ENCODE measurements around the gene SLC44A1. TPM values are rescaled to one million over a fixed set of nuclear protein-coding genes. Genes with fewer than 3 reads are reported as not detected.
A peak's percentile ranks its signal among the peaks of the same experiment; 100 is the strongest.

The SLC44A1 gene
- total and polyA plus RNA-seq, 2 of the 13 experiments (the other 11 are each of a cell fraction or from before 2014, with no cell fraction given): 21.4 to 40.8 TPM

DNA sequence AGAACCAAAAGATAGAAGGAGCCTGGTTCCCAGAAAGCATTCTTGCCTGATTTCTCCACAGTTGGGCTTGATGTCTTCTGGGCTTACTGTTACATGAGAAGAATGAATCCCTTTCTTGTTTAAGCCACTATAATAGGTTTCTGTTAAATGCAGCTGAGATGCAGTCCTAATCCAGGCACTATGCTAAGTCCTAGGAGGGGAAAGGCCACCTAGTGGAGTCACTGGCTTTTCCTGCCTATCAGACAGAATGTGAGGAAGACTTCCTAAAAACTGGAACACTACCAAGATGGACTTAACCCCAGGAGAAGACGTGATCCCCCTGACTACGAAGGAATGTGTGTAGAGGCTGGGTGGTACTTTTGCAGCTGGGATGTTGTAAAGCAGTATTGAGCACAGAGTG lies 169.1 kb downstream of the SLC44A1 start (continued):
- TF ChIP-seq, protein P1, sequence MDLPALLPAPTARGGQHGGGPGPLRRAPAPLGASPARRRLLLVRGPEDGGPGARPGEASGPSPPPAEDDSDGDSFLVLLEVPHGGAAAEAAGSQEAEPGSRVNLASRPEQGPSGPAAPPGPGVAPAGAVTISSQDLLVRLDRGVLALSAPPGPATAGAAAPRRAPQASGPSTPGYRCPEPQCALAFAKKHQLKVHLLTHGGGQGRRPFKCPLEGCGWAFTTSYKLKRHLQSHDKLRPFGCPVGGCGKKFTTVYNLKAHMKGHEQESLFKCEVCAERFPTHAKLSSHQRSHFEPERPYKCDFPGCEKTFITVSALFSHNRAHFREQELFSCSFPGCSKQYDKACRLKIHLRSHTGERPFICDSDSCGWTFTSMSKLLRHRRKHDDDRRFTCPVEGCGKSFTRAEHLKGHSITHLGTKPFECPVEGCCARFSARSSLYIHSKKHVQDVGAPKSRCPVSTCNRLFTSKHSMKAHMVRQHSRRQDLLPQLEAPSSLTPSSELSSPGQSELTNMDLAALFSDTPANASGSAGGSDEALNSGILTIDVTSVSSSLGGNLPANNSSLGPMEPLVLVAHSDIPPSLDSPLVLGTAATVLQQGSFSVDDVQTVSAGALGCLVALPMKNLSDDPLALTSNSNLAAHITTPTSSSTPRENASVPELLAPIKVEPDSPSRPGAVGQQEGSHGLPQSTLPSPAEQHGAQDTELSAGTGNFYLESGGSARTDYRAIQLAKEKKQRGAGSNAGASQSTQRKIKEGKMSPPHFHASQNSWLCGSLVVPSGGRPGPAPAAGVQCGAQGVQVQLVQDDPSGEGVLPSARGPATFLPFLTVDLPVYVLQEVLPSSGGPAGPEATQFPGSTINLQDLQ (CRISPR knock-in tag; IDR thresholded peaks at IDR 0.05): no peak
- TF ChIP-seq ZNF30 (CRISPR knock-in tag; IDR thresholded peaks at IDR 0.05): no peak
- TF ChIP-seq ZNF350 (CRISPR knock-in tag; IDR thresholded peaks at IDR 0.05; ENCODE audit: borderline replicate concordance, low read depth): no peak
- TF ChIP-seq, protein P2, sequence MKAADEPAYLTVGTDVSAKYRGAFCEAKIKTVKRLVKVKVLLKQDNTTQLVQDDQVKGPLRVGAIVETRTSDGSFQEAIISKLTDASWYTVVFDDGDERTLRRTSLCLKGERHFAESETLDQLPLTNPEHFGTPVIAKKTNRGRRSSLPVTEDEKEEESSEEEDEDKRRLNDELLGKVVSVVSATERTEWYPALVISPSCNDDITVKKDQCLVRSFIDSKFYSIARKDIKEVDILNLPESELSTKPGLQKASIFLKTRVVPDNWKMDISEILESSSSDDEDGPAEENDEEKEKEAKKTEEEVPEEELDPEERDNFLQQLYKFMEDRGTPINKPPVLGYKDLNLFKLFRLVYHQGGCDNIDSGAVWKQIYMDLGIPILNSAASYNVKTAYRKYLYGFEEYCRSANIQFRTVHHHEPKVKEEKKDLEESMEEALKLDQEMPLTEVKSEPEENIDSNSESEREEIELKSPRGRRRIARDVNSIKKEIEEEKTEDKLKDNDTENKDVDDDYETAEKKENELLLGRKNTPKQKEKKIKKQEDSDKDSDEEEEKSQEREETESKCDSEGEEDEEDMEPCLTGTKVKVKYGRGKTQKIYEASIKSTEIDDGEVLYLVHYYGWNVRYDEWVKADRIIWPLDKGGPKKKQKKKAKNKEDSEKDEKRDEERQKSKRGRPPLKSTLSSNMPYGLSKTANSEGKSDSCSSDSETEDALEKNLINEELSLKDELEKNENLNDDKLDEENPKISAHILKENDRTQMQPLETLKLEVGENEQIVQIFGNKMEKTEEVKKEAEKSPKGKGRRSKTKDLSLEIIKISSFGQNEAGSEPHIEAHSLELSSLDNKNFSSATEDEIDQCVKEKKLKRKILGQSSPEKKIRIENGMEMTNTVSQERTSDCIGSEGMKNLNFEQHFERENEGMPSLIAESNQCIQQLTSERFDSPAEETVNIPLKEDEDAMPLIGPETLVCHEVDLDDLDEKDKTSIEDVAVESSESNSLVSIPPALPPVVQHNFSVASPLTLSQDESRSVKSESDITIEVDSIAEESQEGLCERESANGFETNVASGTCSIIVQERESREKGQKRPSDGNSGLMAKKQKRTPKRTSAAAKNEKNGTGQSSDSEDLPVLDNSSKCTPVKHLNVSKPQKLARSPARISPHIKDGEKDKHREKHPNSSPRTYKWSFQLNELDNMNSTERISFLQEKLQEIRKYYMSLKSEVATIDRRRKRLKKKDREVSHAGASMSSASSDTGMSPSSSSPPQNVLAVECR (CRISPR knock-in tag; IDR thresholded peaks at IDR 0.05; ENCODE audit: borderline replicate concordance): no peak
- TF ChIP-seq, protein P3, sequence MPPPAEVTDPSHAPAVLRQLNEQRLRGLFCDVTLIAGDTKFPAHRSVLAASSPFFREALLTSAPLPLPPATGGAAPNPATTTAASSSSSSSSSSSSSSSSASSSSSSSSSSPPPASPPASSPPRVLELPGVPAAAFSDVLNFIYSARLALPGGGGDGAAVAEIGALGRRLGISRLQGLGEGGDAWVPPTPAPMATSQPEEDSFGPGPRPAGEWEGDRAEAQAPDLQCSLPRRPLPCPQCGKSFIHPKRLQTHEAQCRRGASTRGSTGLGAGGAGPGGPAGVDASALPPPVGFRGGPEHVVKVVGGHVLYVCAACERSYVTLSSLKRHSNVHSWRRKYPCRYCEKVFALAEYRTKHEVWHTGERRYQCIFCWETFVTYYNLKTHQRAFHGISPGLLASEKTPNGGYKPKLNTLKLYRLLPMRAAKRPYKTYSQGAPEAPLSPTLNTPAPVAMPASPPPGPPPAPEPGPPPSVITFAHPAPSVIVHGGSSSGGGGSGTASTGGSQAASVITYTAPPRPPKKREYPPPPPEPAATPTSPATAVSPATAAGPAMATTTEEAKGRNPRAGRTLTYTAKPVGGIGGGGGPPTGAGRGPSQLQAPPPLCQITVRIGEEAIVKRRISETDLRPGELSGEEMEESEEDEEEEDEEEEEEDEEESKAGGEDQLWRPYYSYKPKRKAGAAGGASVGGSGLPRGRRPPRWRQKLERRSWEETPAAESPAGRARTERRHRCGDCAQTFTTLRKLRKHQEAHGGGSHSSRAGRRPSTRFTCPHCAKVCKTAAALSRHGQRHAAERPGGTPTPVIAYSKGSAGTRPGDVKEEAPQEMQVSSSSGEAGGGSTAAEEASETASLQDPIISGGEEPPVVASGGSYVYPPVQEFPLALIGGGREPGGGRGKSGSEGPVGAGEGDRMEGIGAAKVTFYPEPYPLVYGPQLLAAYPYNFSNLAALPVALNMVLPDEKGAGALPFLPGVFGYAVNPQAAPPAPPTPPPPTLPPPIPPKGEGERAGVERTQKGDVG (CRISPR knock-in tag; IDR thresholded peaks at IDR 0.05; ENCODE audit: borderline replicate concordance): no peak
- TF ChIP-seq, protein P4, sequence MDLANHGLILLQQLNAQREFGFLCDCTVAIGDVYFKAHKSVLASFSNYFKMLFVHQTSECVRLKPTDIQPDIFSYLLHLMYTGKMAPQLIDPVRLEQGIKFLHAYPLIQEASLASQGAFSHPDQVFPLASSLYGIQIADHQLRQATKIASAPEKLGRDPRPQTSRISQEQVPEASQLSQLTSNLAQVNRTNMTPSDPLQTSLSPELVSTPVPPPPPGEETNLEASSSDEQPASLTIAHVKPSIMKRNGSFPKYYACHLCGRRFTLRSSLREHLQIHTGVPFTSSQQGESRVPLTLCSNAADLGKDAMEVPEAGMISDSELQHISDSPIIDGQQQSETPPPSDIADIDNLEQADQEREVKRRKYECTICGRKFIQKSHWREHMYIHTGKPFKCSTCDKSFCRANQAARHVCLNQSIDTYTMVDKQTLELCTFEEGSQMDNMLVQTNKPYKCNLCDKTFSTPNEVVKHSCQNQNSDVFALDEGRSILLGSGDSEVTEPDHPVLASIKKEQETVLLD (CRISPR knock-in tag; IDR thresholded peaks at IDR 0.05; ENCODE audit: low read depth): no peak
- no peak for TF ChIP-seq KLF6 (CRISPR knock-in tag; IDR thresholded peaks at IDR 0.05)
- no peak for TF ChIP-seq MXD4 (CRISPR knock-in tag; IDR thresholded peaks at IDR 0.05)
- TF ChIP-seq ZFP62 (CRISPR knock-in tag; IDR thresholded peaks at IDR 0.05): no peak
- no peak for TF ChIP-seq ZNF235 (CRISPR knock-in tag; IDR thresholded peaks at IDR 0.05; ENCODE audit: borderline replicate concordance)
- no peak for TF ChIP-seq ZNF44 (CRISPR knock-in tag; IDR thresholded peaks at IDR 0.05)
- TF ChIP-seq RCOR2 (CRISPR knock-in tag; IDR thresholded peaks at IDR 0.05): 0 out of 2 replicates have a peak, but pooled peaks have one; percentile 12
- no peak for TF ChIP-seq ZNF562 (CRISPR knock-in tag; IDR thresholded peaks at IDR 0.05; ENCODE audit: borderline replicate concordance)
- TF ChIP-seq, protein P5, sequence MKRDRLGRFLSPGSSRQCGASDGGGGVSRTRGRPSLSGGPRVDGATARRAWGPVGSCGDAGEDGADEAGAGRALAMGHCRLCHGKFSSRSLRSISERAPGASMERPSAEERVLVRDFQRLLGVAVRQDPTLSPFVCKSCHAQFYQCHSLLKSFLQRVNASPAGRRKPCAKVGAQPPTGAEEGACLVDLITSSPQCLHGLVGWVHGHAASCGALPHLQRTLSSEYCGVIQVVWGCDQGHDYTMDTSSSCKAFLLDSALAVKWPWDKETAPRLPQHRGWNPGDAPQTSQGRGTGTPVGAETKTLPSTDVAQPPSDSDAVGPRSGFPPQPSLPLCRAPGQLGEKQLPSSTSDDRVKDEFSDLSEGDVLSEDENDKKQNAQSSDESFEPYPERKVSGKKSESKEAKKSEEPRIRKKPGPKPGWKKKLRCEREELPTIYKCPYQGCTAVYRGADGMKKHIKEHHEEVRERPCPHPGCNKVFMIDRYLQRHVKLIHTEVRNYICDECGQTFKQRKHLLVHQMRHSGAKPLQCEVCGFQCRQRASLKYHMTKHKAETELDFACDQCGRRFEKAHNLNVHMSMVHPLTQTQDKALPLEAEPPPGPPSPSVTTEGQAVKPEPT (CRISPR knock-in tag; IDR thresholded peaks at IDR 0.05; ENCODE audit: low read depth): no peak
- TF ChIP-seq ZKSCAN1 (IDR thresholded peaks at IDR 0.05; ENCODE audit: low read length): no peak
- no peak for TF ChIP-seq NFYB (CRISPR knock-in tag; IDR thresholded peaks at IDR 0.05)
